ENCODE data around the gene NNMT. TPM values are rescaled to one million over a fixed set of nuclear protein-coding genes. Genes with fewer than 3 reads are reported as not detected.

Gene NNMT
- total RNA-seq, 1 experiment from 2014 or later = not detected

DNA sequence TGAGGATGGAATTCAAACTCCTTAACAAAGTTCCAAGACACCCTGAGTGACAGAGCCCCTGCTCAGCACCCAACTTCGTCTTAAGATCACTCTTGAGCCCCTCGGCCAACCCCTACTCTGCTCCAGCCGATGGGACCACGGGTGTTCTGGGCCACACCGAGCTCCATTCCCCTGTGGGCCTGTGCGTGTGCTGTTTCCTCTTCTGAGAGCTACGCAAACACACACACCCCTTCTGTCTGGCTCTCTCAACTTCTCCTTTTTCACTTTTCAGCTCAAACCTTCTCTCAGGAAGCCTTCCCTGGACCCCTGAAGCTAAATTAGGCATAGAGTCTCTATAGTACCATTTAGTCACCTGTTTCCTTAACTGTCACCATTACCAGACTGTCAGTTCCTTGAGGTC lies 37.5 kb upstream of the NNMT start:
- DNase-seq = peak; percentile 26
- no peaks in the 10 kb centered on the region; the same call in 1 of the 2 replicates for H3K27me3 ChIP-seq (ENCODE audit: control insufficient read depth, insufficient read depth, low read length)
- no peak overlapping the region for H3K4me3 ChIP-seq (ENCODE audit: insufficient read depth, low read depth, low read length)
- H3K36me3 ChIP-seq (replicated peaks; ENCODE audit: control insufficient read depth, insufficient read depth, low read length) = no peaks in the 10 kb centered on the region

GRCh38 chr11:114259124-114259526 lies 37.1 kb upstream of the NNMT start:
- Histone ChIP-seq H3K27me3 (ENCODE audit: control insufficient read depth, insufficient read depth, low read length) (no peaks in the 10 kb centered on the region; the same call in 1 of the 2 replicates), H3K4me3 (ENCODE audit: insufficient read depth, low read depth, low read length) (no peak overlapping the region), H3K36me3 (replicated peaks; ENCODE audit: control insufficient read depth, insufficient read depth, low read length) (no peaks in the 10 kb centered on the region)
- peak; percentile 24 for DNase-seq

GRCh38 chr11:114259551-114259983 lies 36.6 kb upstream of the NNMT start:
- H3K4me3 ChIP-seq (ENCODE audit: insufficient read depth, low read depth, low read length) = no peak overlapping the region
- no peaks in the 10 kb centered on the region; the same call in 1 of the 2 replicates for H3K27me3 ChIP-seq (ENCODE audit: control insufficient read depth, insufficient read depth, low read length)
- DNase-seq = no peak
- H3K36me3 ChIP-seq (replicated peaks; ENCODE audit: control insufficient read depth, insufficient read depth, low read length) = no peaks in the 10 kb centered on the region

- Histone ChIP-seq H3K4me3 (ENCODE audit: insufficient read depth, low read depth, low read length) (no peak overlapping the region), H3K27me3 (ENCODE audit: control insufficient read depth, insufficient read depth, low read length) (no peaks in the 10 kb centered on the region; the same call in 1 of the 2 replicates), H3K36me3 (replicated peaks; ENCODE audit: control insufficient read depth, insufficient read depth, low read length) (no peaks in the 10 kb centered on the region)
- DNase-seq = no peak
Observed at GRCh38 chr11:114260077-114260476, 36.1 kb upstream of the NNMT start.

GRCh38 chr11:114260483-114260882 lies 35.7 kb upstream of the NNMT start:
- Histone ChIP-seq H3K27me3 (ENCODE audit: control insufficient read depth, insufficient read depth, low read length) (no peaks in the 10 kb centered on the region; the same call in 1 of the 2 replicates), H3K36me3 (replicated peaks; ENCODE audit: control insufficient read depth, insufficient read depth, low read length) (no peaks in the 10 kb centered on the region), H3K4me3 (ENCODE audit: insufficient read depth, low read depth, low read length) (no peak overlapping the region)
- no peak for DNase-seq

GRCh38 chr11:114261791-114262190 lies 34.4 kb upstream of the NNMT start:
- Histone ChIP-seq H3K27me3 (ENCODE audit: control insufficient read depth, insufficient read depth, low read length) (no peaks in the 10 kb centered on the region), H3K36me3 (replicated peaks; ENCODE audit: control insufficient read depth, insufficient read depth, low read length) (no peaks in the 10 kb centered on the region), H3K4me3 (ENCODE audit: insufficient read depth, low read depth, low read length) (no peak overlapping the region)
- DNase-seq = no peak

DNA sequence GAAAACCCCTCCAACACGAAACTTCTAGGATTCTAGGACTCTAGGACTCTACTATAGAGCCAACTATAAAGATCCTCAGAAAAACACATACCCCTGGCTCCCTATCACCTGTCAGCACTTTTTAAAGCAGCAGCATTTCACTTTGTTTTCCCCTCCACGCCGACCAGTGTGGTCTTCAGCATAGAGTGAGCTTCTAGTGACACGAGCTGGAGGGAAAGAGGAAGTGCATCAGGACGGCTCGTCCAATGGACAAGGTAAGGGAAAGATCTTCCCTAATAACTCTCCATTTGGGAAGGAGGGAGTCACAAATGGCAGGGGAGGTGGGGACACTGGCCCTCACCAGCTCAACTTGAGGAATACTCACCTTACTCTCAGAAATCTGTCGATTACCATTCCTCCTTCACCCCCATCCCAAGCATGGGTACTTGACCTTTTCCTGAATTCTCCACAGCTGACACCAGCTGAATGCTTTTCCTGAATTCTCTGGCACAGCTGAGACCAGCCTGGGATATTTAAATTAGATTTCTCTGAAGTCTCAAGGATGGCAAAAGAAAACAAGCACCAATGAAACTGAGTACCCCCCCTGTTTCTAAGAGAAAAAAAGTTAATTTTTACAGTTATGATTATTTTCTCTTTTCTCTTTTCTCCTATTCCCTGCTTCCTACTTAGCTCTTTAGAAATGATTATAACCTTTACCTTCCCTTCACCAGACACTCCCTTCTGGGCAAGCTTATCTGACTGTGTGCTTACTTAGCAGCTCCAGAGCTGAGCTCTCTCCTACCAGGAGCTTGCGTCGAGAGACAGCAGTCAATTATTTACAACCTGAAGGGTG lies 33.3 kb upstream of the NNMT start:
- Histone ChIP-seq H3K27me3 (ENCODE audit: control insufficient read depth, insufficient read depth, low read length) (no peaks in the 10 kb centered on the region), H3K36me3 (replicated peaks; ENCODE audit: control insufficient read depth, insufficient read depth, low read length) (no peaks in the 10 kb centered on the region), H3K4me3 (ENCODE audit: insufficient read depth, low read depth, low read length) (no peak overlapping the region)
- DNase-seq = peak; percentile 75

DNA sequence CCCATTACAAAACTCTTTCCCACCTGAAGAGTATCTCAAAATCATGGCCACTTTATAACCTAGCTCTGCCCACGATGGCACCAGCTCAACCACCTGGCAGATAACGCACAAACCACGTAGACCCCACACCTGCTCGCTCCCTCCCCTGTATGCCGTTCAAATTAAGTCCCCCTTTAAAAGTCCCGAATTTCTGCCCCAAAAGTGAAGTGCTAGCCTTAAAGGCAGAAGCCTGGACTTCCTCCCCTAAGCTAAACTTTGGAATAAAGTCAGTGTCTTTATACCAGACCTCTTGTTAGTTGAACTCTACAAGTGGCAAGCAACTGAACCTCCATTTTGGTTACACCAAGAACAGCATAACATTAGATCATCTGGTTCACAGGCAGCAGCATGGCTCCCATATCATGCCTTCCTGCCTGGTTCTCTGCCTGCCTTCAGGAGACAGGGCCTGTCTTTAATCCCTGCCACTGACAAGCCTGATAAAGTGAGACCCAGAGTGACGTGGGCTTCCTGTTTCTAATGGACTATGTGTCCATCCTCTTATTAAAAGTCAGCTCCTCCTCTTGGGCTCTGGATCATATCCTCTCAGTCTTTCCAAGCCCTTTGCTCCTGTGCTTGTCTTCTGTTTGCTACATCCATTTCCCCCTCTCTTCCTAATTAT lies 32.6 kb upstream of the NNMT start:
- Histone ChIP-seq H3K36me3 (replicated peaks; ENCODE audit: control insufficient read depth, insufficient read depth, low read length) (no peaks in the 10 kb centered on the region), H3K4me3 (ENCODE audit: insufficient read depth, low read depth, low read length) (no peak overlapping the region), H3K27me3 (ENCODE audit: control insufficient read depth, insufficient read depth, low read length) (no peaks in the 10 kb centered on the region)
- DNase-seq = no peak

DNA sequence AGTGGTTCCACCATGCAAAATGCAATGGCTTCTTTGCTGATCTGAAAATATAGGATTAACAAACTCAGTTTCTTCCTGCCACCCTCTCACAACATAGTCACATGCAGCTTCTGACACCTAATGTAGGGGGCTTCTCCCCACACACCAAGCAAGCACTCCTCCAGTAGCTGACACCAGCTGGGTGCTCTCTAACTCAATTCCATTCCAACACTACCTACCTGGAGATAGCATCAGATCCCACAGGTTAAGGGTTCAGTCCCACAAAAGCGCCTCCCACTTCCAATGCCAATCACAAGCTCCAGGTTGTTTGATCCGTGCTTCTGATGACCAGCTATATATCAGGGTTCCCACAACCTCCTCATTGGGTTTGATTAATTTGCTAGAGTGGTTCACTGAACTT lies 31.8 kb upstream of the NNMT start:
- DNase-seq = no peak
- H3K4me3 ChIP-seq (ENCODE audit: insufficient read depth, low read depth, low read length) = no peak overlapping the region
- no peaks in the 10 kb centered on the region for H3K27me3 ChIP-seq (ENCODE audit: control insufficient read depth, insufficient read depth, low read length)
- no peaks in the 10 kb centered on the region for H3K36me3 ChIP-seq (replicated peaks; ENCODE audit: control insufficient read depth, insufficient read depth, low read length)

DNA sequence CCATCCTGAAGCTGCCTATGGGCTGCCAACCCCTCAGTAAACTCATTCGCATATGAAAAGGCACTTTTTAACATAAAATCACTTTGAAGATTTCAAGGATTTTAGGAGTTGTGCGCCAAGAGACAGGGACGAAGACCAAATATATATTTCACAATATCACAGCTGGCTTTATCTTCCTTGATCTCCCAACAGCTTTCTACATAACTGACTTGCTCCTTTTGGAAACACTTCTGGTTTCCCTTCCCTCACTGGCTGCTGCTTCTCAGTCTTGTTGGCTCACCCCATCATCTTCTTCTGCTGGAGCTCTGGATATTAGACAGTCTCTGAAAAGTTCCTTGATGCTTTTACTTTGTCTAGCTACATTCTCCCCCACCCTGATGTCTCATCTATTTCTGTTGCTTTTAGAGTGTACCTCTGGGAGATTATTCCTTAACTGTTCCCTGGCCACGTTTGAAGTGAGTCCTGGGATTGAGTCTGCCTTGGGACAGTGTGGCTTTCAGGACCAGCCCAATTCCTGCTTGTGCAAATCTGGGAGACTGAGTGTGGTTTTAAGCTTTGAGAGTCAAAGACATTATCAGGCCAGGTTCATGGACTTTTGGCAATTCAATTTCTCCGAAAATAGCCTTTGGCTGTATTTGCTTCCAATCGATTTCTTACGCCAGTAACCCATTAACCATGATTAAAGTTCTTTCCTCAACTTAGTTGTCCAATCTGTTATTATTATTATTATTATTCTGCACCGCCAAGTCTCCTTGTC lies 30.9 kb upstream of the NNMT start:
- Histone ChIP-seq H3K4me3 (ENCODE audit: insufficient read depth, low read depth, low read length) (no peak overlapping the region), H3K27me3 (ENCODE audit: control insufficient read depth, insufficient read depth, low read length) (no peaks in the 10 kb centered on the region), H3K36me3 (replicated peaks; ENCODE audit: control insufficient read depth, insufficient read depth, low read length) (no peaks in the 10 kb centered on the region)
- DNase-seq = no peak

GRCh38 chr11:114269498-114269897 lies 26.7 kb upstream of the NNMT start:
- Histone ChIP-seq H3K27me3 (ENCODE audit: control insufficient read depth, insufficient read depth, low read length) (no peaks in the 10 kb centered on the region; the same call in 1 of the 2 replicates), H3K4me3 (ENCODE audit: insufficient read depth, low read depth, low read length) (no peak overlapping the region), H3K36me3 (replicated peaks; ENCODE audit: control insufficient read depth, insufficient read depth, low read length) (no peaks in the 10 kb centered on the region)
- no peak for DNase-seq

GRCh38 chr11:114270531-114271270 lies 25.5 kb upstream of the NNMT start:
- no peak for DNase-seq
- no peak overlapping the region for H3K4me3 ChIP-seq (ENCODE audit: insufficient read depth, low read depth, low read length)
- H3K36me3 ChIP-seq (replicated peaks; ENCODE audit: control insufficient read depth, insufficient read depth, low read length) = no peaks in the 10 kb centered on the region
- no peaks in the 10 kb centered on the region; the same call in 1 of the 2 replicates for H3K27me3 ChIP-seq (ENCODE audit: control insufficient read depth, insufficient read depth, low read length)

GRCh38 chr11:114271316-114271715 lies 24.9 kb upstream of the NNMT start:
- Histone ChIP-seq H3K27me3 (ENCODE audit: control insufficient read depth, insufficient read depth, low read length) (no peaks in the 10 kb centered on the region; the same call in 1 of the 2 replicates), H3K4me3 (ENCODE audit: insufficient read depth, low read depth, low read length) (no peak overlapping the region), H3K36me3 (replicated peaks; ENCODE audit: control insufficient read depth, insufficient read depth, low read length) (no peaks in the 10 kb centered on the region)
- DNase-seq = no peak

GRCh38 chr11:114272311-114272710 lies 23.9 kb upstream of the NNMT start:
- no peak for DNase-seq
- no peaks in the 10 kb centered on the region for H3K36me3 ChIP-seq (replicated peaks; ENCODE audit: control insufficient read depth, insufficient read depth, low read length)
- no peak overlapping the region for H3K4me3 ChIP-seq (ENCODE audit: insufficient read depth, low read depth, low read length)
- no peaks in the 10 kb centered on the region; the same call in 1 of the 2 replicates for H3K27me3 ChIP-seq (ENCODE audit: control insufficient read depth, insufficient read depth, low read length)
